GM19372 (cell line): ENCODE results near the gene NDEL1.

Experiments
- ATAC-seq: cut with Tn5 transposase; IDR thresholded peaks from one replicate; pipeline ENCODE4 v1.9.1; 2021; ENCODE audit warnings: mild to moderate bottlenecking, low read depth, moderate library complexity; ENCODE audit not compliant: unreplicated experiment

NDEL1 gene

GRCh38 chr17:8451933-8452614 lies 16.4 kb downstream of the NDEL1 start:
- no peak for ATAC-seq

- no peak for ATAC-seq
Measured at GRCh38 chr17:8453326-8453725, 17.6 kb downstream of the NDEL1 start.

GRCh38 chr17:8455665-8456209 lies 20.1 kb downstream of the NDEL1 start:
- no peak for ATAC-seq

GRCh38 chr17:8458128-8458527 lies 22.4 kb downstream of the NDEL1 start:
- ATAC-seq = no peak

GRCh38 chr17:8459107-8459506 lies 23.4 kb downstream of the NDEL1 start:
- no peak for ATAC-seq

- no peak for ATAC-seq
Measured at GRCh38 chr17:8459831-8460230, 24.1 kb downstream of the NDEL1 start.

GRCh38 chr17:8462564-8462963 lies 26.9 kb downstream of the NDEL1 start:
- no peak for ATAC-seq

- ATAC-seq = no peak
Measured at GRCh38 chr17:8463099-8463498, 27.4 kb downstream of the NDEL1 start.

- no peak for ATAC-seq
Measured at GRCh38 chr17:8464941-8465340, 29.3 kb downstream of the NDEL1 start.

GRCh38 chr17:8465356-8465755 lies 29.7 kb downstream of the NDEL1 start:
- ATAC-seq = no peak

- no peak for ATAC-seq
Measured at GRCh38 chr17:8465759-8466158, 30.1 kb downstream of the NDEL1 start.

- ATAC-seq = no peak
Measured at GRCh38 chr17:8466456-8466855, 30.8 kb downstream of the NDEL1 start.

- ATAC-seq = no peak
Measured at GRCh38 chr17:8466873-8467272, 31.2 kb downstream of the NDEL1 start.

GRCh38 chr17:8467527-8467926 lies 31.8 kb downstream of the NDEL1 start:
- no peak for ATAC-seq

GRCh38 chr17:8468127-8468526 lies 32.4 kb downstream of the NDEL1 start:
- no peak for ATAC-seq

- ATAC-seq = no peak
Measured at GRCh38 chr17:8468980-8469379, 33.3 kb downstream of the NDEL1 start.

- ATAC-seq = no peak
Measured at GRCh38 chr17:8469964-8470363, 34.3 kb downstream of the NDEL1 start.

GRCh38 chr17:8470447-8471047 lies 34.9 kb downstream of the NDEL1 start:
- ATAC-seq = no peak

- ATAC-seq = no peak
Measured at GRCh38 chr17:8472663-8473062, 37.0 kb downstream of the NDEL1 start.

GRCh38 chr17:8473451-8474192 lies 37.9 kb downstream of the NDEL1 start:
- ATAC-seq = no peak

- ATAC-seq = no peak
Measured at GRCh38 chr17:8474826-8475225, 39.1 kb downstream of the NDEL1 start.
